ENCODE results near the gene NSUN2.

DNA sequence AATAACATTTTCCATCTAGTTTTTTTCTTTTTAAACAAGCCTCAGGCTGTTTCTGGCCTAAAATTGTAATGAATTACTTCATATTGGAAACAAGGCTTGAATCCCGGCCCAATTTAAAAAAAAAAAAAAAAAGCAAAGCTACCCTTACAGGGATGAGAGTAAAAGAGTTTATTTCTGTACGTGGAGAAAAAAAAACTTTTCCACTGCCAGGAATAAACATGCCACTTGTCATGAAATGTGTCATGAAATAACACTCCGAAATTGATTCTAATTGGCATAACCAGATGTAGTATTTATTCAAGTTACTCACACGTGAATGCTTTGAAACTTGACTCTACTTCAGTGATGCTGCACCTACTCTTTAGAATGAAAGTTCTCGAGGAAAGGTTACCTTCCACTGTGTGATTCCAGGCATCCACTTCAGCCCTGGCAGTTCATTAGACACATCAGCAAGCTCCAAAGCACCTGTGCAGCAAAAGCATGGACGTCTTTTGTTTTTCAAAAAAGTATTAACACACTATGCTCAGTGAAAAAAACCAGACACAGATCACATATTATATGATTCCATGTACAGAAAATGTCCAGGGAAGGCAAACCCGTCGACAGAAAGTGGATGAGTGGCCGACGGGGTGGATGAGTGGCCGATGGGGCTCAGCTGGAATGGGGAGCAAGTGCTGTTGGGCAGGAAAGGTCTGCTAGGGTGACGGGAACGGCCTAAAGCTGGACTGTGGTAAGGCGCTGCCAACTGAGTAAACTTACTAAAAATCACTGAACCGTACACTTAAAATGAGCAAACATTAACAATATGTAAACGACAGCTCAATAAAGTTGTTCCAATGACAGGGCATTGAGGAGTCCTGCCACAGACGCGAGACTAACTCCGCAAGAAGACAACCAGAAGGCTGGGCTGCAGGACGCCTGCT lies 21.2 kb downstream of the NSUN2 start:
- TF ChIP-seq, protein P1, sequence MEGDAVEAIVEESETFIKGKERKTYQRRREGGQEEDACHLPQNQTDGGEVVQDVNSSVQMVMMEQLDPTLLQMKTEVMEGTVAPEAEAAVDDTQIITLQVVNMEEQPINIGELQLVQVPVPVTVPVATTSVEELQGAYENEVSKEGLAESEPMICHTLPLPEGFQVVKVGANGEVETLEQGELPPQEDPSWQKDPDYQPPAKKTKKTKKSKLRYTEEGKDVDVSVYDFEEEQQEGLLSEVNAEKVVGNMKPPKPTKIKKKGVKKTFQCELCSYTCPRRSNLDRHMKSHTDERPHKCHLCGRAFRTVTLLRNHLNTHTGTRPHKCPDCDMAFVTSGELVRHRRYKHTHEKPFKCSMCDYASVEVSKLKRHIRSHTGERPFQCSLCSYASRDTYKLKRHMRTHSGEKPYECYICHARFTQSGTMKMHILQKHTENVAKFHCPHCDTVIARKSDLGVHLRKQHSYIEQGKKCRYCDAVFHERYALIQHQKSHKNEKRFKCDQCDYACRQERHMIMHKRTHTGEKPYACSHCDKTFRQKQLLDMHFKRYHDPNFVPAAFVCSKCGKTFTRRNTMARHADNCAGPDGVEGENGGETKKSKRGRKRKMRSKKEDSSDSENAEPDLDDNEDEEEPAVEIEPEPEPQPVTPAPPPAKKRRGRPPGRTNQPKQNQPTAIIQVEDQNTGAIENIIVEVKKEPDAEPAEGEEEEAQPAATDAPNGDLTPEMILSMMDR (IDR thresholded peaks at IDR 0.05; ENCODE audit: poor library complexity, severe bottlenecking), result no peak
- TF ChIP-seq SMC3 (conservative IDR thresholded peaks at IDR 0.05; ENCODE audit: poor library complexity), result no peak

Data from neural cell (in vitro differentiated cells).